COLO829 (cell line): ENCODE data around the gene SV2A.
"Not testable (repeated sequence)": the region's sequence is repeated elsewhere in the genome, so short reads cannot be mapped to it uniquely, and the experiment has no call there.

Source experiments
- DNase-seq: peaks from one replicate; pipeline ENCODE4 v3.0.0; 2012; ENCODE audit warnings: low spot score

The SV2A gene

GRCh38 chr1:149886396-149887195 is 31.0 kb downstream of the SV2A start:
- peak; percentile 98 for DNase-seq

- not testable (repeated sequence) for DNase-seq
Measured at GRCh38 chr1:149886121-149886395, 31.6 kb downstream of the SV2A start.

DNA sequence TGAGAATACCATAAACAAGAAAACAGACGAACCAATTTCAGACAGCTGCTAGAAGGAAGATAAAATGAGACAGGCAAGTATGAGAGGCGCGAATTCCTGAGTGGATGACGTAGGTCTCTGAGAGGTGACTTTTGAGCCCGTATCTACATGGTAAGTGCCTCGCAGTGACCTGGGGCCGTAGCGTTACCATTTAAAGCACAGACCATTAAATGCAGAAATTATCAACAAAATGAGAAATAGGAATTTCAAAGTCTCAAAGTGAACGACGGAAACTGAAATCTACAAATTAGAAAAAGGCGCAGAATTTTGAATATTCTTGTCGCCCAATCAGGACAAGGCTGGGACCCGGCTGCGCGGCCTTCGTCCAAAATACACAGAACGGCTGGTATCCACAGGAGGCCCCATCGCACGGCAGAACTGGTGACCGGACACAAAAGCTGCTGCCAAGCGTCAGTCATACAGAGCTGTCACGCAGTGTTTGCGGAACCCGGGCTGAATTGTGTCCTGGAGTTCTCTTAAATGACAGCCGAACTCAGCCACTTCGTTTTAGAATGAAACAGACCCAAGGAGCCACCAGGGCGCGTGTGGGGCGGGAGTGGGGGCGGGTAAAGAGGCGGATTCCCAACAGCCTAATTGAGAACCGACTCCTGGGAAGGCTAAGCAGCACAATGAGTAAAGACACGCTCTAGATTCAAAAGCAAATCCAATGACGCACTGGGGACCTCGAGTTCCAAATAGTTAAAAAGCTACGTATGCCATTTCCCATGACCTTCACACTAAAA is 32.1 kb downstream of the SV2A start:
- DNase-seq = peak; percentile 78

DNA sequence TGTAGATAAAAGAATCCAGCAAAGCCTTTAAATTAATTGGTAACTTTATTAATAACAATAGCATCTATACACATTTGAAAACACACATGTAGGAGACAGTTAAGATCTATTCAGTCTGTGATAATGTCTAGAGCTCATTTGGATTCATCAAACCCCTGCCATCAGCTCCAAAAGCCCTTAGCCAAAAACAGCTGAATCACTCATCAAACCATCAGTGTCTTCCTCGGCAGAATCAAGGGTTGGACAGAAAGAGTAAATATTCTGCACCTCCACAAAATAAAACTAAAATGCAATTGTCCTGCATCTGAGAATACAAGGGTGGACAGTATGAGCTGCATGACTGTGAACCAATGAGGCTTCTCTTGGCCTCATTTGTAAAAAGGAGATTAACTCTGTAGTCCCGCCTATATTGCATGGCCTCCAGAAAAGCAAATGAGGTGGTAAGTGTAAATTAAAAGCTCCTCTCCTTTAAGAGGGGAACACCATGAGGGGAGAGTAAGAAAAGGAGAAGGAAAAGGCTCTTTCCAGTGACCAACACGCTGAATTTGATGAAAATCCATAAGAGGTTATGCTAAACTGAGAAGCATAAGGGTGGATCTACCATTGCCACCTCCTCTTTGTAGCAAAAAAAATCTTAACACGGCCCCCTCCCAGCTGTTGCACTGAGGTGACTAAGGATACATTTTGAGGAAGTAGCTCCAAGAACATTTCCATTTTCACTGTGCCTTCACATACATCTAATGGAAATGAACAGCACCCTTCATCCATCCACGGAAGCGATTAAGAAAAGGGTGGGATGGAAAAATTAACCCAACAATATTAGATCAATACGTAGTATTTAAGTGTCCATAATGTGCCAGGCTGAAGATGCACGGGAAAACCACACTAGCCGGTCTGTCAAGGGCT is 33.0 kb downstream of the SV2A start:
- DNase-seq = peak; percentile 45

GRCh38 chr1:149883598-149884247 is 33.9 kb downstream of the SV2A start:
- DNase-seq = no peak

- DNase-seq = no peak
Measured at GRCh38 chr1:149881876-149882275, 35.8 kb downstream of the SV2A start.

DNA sequence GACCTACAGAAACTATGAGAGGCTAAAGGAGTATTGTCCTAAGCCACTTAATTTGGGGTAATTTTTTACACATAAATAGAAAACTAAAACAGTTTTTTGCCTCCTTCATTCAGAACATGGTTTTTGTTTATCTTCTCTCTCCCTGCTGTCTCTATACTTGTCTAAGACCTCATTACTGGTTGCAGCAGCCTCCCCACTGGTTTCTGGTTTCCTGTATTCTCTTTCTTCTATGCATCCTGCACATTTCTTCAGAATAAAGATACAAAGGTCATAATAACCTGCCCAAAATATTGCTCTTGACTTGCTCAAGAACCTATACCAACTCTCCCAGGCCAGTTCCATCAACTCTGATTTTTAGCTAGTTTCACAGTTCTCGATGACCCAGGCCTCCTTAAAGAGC is 38.1 kb downstream of the SV2A start:
- no peak for DNase-seq

DNA sequence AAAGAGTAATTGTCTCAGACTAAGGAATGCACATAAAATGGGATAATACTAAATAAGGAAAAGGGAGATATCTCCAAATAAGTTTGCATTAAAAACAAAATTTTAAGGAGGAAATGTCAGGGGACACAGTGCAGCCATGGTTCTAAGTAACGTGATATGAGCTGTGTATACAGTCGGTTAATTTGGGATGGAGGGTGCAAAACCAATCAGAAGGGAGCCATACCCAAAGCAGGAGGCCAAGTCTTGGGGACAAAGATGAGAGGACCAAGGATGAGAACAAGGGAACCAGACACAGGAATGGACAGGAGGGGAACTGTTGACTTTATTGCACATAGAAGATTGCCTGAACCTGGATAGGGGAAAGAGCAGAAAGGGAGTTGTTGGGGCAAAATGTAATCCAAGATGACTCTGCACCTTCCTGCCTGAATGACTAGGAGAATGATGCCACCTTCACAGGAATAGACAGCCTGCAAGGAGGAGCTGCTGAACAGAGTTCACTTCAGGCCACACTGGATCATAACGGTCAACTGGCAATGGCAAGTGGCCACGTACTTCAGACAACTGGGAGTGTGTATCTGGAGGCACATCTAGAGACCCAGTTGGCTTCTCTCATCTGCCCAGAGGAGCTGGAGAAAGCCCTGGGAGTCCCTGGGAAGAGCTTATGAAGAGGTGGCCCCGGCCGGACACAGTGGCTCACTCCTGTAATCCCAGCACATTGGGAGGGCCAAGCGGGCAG is 40.3 kb downstream of the SV2A start:
- no peak for DNase-seq

GRCh38 chr1:149873060-149873459 is 44.6 kb downstream of the SV2A start:
- DNase-seq = not testable (repeated sequence)

DNA sequence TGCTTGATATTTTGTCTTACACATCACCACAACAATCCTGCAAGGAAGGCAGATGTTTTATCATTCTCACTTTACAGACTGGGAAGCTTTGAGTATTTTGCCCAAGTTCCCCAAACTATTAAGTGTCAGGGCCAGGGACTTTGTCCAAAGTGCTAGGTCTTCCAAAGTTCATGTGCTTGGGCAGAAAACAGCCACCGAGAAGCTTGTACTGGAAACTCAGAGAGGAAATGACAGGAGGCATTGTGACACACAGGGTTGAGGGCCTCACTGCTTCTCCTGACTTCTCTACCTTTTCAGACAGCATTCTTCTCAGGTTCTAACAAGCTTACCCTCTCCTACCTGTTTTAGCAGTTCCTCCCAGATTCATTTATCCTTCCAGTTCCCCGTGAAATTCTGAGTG is 50.8 kb downstream of the SV2A start:
- not testable (repeated sequence) for DNase-seq

DNA sequence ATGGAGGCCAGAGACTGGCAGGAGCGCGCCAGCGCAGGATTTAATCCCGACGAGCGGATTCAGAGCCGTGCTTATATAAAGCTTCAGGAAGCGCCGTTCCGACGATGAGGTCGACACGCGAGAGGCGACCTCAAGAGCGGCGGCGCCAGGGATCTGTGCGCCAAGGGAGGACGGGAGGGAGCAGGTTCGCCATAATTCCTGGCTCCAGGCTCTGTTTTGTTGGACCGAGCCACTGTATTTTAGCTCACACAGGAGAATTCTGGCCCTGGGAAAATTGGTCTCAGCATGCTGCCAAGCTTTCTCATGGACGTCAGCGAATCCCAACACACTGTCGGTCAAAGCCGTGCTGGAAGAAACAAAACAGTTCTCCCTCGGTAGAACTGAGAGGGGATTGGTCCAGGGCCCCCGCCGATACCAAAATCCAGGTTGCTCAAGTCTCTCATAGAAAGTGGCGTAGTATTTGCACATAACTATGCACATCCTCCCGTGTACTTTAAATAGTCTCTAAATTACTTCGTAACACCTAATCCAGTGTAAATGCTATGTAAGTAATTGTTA is 56.1 kb downstream of the SV2A start:
- not testable (repeated sequence) for DNase-seq

DNA sequence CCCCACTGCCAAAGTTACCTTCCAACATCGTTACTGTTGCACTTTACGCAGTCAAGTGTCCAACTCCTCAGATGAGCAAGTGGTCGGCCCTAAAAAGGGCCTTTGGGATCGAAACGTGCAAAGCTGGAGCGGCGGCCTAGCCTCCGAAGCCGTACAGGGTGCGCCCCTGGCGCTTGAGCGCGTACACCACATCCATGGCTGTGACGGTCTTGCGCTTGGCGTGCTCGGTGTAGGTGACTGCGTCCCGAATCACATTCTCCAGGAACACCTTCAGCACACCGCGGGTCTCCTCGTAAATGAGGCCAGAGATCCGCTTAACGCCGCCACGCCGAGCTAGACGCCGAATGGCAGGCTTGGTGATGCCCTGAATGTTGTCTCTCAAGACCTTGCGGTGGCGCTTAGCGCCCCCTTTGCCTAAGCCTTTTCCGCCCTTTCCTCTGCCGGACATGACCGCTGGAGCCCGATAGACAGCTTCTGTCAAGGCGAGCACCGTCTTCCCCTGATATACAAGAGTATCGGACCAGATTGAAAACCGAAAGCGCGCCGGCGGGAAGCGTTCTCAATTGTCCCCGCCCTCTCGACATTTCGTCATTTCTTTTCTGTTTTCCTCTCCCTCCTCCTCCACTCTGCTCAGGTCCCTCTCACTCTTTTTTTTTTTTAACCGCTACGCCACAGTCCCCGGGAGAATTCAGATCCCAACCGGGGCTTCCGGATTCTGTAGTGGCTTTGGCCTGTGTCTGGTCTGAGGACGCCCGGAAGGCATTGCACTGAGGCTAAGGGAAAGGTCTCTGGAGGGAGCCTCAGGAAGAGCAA is 56.8 kb downstream of the SV2A start:
- DNase-seq = not testable (repeated sequence)

DNA sequence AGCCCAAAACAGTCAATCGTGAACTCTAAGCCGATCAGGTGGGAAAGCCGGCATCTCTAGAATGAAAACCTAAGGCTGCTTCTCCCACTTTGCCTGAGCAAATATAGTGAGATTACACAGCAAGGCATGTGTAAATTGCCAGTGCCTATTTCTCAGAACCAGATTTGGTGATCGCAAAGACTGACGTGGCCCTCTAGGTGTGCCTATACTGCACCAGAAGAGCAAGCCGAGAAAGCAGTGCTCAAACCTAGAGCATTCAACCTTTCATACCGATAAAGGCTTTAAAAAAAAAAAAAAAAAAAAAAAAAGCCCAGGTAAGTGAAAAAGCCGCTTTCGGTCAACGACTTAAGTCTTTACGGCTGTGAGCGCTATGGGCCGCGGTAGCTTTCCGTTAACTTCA is 57.4 kb downstream of the SV2A start:
- not testable (repeated sequence) for DNase-seq
